ENCODE measurements around the gene ARHGEF11. TPM values are rescaled to one million over a fixed set of nuclear protein-coding genes. Genes with fewer than 3 reads are reported as not detected.

ARHGEF11 gene, protein sequence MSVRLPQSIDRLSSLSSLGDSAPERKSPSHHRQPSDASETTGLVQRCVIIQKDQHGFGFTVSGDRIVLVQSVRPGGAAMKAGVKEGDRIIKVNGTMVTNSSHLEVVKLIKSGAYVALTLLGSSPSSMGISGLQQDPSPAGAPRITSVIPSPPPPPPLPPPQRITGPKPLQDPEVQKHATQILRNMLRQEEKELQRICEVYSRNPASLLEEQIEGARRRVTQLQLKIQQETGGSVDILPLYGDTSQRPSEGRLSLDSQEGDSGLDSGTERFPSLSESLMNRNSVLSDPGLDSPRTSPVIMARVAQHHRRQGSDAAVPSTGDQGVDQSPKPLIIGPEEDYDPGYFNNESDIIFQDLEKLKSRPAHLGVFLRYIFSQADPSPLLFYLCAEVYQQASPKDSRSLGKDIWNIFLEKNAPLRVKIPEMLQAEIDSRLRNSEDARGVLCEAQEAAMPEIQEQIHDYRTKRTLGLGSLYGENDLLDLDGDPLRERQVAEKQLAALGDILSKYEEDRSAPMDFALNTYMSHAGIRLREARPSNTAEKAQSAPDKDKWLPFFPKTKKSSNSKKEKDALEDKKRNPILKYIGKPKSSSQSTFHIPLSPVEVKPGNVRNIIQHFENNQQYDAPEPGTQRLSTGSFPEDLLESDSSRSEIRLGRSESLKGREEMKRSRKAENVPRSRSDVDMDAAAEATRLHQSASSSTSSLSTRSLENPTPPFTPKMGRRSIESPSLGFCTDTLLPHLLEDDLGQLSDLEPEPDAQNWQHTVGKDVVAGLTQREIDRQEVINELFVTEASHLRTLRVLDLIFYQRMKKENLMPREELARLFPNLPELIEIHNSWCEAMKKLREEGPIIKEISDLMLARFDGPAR (N-terminal part only)
- polyA plus RNA-seq, result 7.8 to 13.0 TPM (median 8.0 TPM) in 3 replicates
- 4.1 TPM for polyA plus RNA-seq (2011; ENCODE audit: low read depth)
- 6.2 and 6.9 TPM in 2 replicates for polyA plus RNA-seq (2011; cell fraction: cytosol; rRNA removed)
- polyA plus RNA-seq (2011; cell fraction: nucleus; rRNA removed), result 19.2 and 24.4 TPM in 2 replicates
- 4.9 and 10.4 TPM in 2 replicates for polyA plus RNA-seq (2012; ENCODE audit: low replicate concordance)
- polyA minus RNA-seq, result 15.5 to 28.8 TPM (median 15.6 TPM) in 3 replicates
- 15.5 TPM for polyA minus RNA-seq (2011; cell fraction: cytosol; rRNA and poly(A)+ RNA removed)
- 17.9 and 26.5 TPM in 2 replicates for polyA minus RNA-seq (2011; cell fraction: nucleus; rRNA and poly(A)+ RNA removed)

DNA sequence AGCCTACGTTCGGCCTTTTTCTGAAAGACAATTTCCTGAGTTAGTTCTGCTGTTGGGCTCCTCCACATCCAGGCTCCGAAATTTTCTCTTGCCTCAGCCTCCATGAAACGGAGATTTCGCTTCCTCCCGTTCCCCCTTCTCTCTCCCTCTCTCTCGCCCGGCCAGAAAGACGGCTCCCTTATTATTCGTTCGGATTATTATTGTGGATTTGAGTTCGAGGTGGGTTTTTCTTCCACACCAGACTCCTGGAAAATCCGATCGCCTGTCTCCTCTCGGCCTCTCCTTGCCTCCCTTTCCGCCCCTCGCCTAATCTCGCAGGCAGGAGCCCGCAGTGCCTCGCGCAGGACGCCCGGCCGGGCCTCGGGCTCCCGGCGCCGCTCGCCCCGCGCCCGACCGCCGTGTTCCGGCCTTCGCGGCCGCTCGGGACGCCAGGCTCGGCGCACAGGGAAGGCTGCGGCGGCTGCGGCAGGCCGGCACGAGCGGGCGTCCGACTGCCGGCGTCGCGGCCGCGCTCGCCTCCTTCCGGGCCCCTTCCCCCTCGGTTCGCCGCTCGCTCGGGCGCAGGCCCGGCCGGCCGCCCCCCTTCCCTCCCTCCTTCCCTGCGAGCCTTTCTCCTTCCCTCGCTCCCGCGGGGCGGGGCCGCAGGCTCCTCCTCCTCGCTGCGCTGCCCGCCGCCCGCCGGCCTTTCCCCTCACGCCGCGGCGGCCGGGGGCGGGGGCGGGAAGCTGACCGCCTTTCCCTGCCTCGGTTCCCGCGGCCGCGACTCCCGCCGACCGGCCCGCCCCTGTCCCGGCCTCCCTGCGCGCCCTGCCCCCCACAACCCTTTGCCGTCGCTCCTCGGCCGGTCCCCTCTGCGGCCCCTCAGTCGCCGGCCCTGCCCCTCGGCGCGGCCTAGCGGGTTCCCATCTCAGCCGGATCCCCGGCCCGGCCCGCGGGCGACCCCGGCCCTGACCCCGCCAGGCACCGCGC is at the start of gene ARHGEF11:
TSS of gene ARHGEF11 (minus strand) at position 493 of the 969 bp plus-strand sequence. CDS start 1,412 bp downstream, outside the sequence.
- Histone ChIP-seq H2AFZ (ENCODE audit: control insufficient read depth, low read length) (peak within 1 kb of the TSS; percentile 90), H3K4me3 (ENCODE audit: control insufficient read depth in 2 of 3, extremely low read depth in 1 of 3, insufficient read depth in 2 of 3, low read depth in 1 of 3, low read length in 3 of 3) (peak within 1 kb of the TSS; percentile 52 to 84 (median 77)), H3K9ac (ENCODE audit: control insufficient read depth, extremely low read depth, insufficient read depth, low read length) (peak within 1 kb of the TSS; percentile 93), H3K36me3 (ENCODE audit: control insufficient read depth in 2 of 2, extremely low read depth in 1 of 2, insufficient read depth in 2 of 2, low read length in 2 of 2) (peaks cover 0 to 2% of the 10 kb centered on the region in 2 experiments), H3K27ac (ENCODE audit: control insufficient read depth, insufficient read depth, low read length) (peak within 1 kb of the TSS; percentile 81), H3K9me3 (ENCODE audit: control insufficient read depth, low read depth, low read length) (no peaks in the 10 kb centered on the region), H4K20me1 (ENCODE audit: control insufficient read depth, extremely low read depth, insufficient read depth, low read length) (no peaks in the 10 kb centered on the region), H3K4me2 (ENCODE audit: control insufficient read depth, extremely low read depth, insufficient read depth, low read depth, low read length) (peak within 1 kb of the TSS; percentile 97), H3K27me3 (ENCODE audit: control insufficient read depth, extremely low read depth, insufficient read depth, low read length) (no peaks in the 10 kb centered on the region), H3K79me2 (ENCODE audit: control insufficient read depth, insufficient read depth, low read length) (peaks cover 24% of the 10 kb centered on the region), H3K9me1 (ENCODE audit: control insufficient read depth, extremely low read depth, insufficient read depth, low read length) (peaks cover 2% of the 10 kb centered on the region), H3K4me1 (ENCODE audit: control insufficient read depth, extremely low read depth, insufficient read depth, low read length) (peaks cover 21% of the 10 kb centered on the region)
- peak; percentile 17 for DNase-seq (ENCODE audit: low read depth, low spot score)
- TF ChIP-seq EZH2 (IDR thresholded peaks at IDR 0.05; ENCODE audit: low read length), result no peak
- TF ChIP-seq, protein P1, sequence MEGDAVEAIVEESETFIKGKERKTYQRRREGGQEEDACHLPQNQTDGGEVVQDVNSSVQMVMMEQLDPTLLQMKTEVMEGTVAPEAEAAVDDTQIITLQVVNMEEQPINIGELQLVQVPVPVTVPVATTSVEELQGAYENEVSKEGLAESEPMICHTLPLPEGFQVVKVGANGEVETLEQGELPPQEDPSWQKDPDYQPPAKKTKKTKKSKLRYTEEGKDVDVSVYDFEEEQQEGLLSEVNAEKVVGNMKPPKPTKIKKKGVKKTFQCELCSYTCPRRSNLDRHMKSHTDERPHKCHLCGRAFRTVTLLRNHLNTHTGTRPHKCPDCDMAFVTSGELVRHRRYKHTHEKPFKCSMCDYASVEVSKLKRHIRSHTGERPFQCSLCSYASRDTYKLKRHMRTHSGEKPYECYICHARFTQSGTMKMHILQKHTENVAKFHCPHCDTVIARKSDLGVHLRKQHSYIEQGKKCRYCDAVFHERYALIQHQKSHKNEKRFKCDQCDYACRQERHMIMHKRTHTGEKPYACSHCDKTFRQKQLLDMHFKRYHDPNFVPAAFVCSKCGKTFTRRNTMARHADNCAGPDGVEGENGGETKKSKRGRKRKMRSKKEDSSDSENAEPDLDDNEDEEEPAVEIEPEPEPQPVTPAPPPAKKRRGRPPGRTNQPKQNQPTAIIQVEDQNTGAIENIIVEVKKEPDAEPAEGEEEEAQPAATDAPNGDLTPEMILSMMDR (optimal IDR thresholded peaks at IDR 0.05 in 1 of 3, IDR thresholded peaks at IDR 0.05 in 1 of 3, conservative IDR thresholded peaks at IDR 0.05 in 1 of 3; ENCODE audit: extremely low read depth in 1 of 3, insufficient read depth in 2 of 3, low read length in 3 of 3), result no peak
- FAIRE-seq, result no peak
- dilution Hi-C loops (cut with MboI; ENCODE audit: extremely low pct_ligation_motif_present, low sequenced_read_pairs), result no loop called here

- dilution Hi-C loops (cut with MboI; ENCODE audit: extremely low pct_ligation_motif_present, low sequenced_read_pairs), result no loop called here
- TF ChIP-seq EZH2 (IDR thresholded peaks at IDR 0.05; ENCODE audit: low read length), result no peak
- TF ChIP-seq, protein P1 (optimal IDR thresholded peaks at IDR 0.05 in 1 of 3, IDR thresholded peaks at IDR 0.05 in 1 of 3, conservative IDR thresholded peaks at IDR 0.05 in 1 of 3; ENCODE audit: extremely low read depth in 1 of 3, insufficient read depth in 2 of 3, low read length in 3 of 3), result no peak
- no peak for FAIRE-seq
These were observed 49.5 kb upstream of the ARHGEF11 start for GRCh38 chr1:157095091-157095490.

More at GRCh38 chr1:157095091-157095490, 49.5 kb upstream of the ARHGEF11 start:
- no peak overlapping the region for H3K4me2 ChIP-seq (ENCODE audit: control insufficient read depth, extremely low read depth, insufficient read depth, low read depth, low read length)
- H3K9me1 ChIP-seq (ENCODE audit: control insufficient read depth, extremely low read depth, insufficient read depth, low read length), result no peaks in the 10 kb centered on the region
- H3K27me3 ChIP-seq (ENCODE audit: control insufficient read depth, extremely low read depth, insufficient read depth, low read length), result no peaks in the 10 kb centered on the region
- no peak for DNase-seq (ENCODE audit: low read depth, low spot score)
- no peaks in the 10 kb centered on the region for H4K20me1 ChIP-seq (ENCODE audit: control insufficient read depth, extremely low read depth, insufficient read depth, low read length)
- H3K4me3 ChIP-seq (ENCODE audit: control insufficient read depth in 2 of 3, extremely low read depth in 1 of 3, insufficient read depth in 2 of 3, low read depth in 1 of 3, low read length in 3 of 3), result no peak overlapping the region
- no peaks in the 10 kb centered on the region for H3K9me3 ChIP-seq (ENCODE audit: control insufficient read depth, low read depth, low read length)
- no peak overlapping the region for H2AFZ ChIP-seq (ENCODE audit: control insufficient read depth, low read length)
- H3K9ac ChIP-seq (ENCODE audit: control insufficient read depth, extremely low read depth, insufficient read depth, low read length), result no peak overlapping the region
- no peaks in the 10 kb centered on the region for H3K36me3 ChIP-seq (ENCODE audit: control insufficient read depth in 2 of 2, extremely low read depth in 1 of 2, insufficient read depth in 2 of 2, low read length in 2 of 2)
- no peak overlapping the region for H3K27ac ChIP-seq (ENCODE audit: control insufficient read depth, insufficient read depth, low read length)
- H3K4me1 ChIP-seq (ENCODE audit: control insufficient read depth, extremely low read depth, insufficient read depth, low read length), result peaks cover 3% of the 10 kb centered on the region
- no peaks in the 10 kb centered on the region for H3K79me2 ChIP-seq (ENCODE audit: control insufficient read depth, insufficient read depth, low read length)
